Sigmoid colon (tissue), 4 donors: Measurements from ENCODE around the gene PTPRT.

ENCODE experiments used
- CTCF ChIP-seq, 4 experiments: fragments of 450-650 bp in 3 of 4; fragments of 200-600 bp in 1 of 4; IDR thresholded peaks; one replicate each; pipeline ENCODE4 v1.5.1; 2016 to 2019; ENCODE audit warnings: antibody characterized with exemption in 4 of 4, mild to moderate bottlenecking in 3 of 4, moderate library complexity in 2 of 4
- EP300 ChIP-seq, 4 donors: sonication (generic); formaldehyde crosslinking; IDR thresholded peaks; one replicate each; pipeline ENCODE4 v1.6.1; 2017; ENCODE audit warnings: antibody characterized with exemption in 4 of 4
- POLR2A ChIP-seq, 2 donors: fragments of 450-650 bp; IDR thresholded peaks; one replicate each; pipeline ENCODE4 v1.6.1; 2016; ENCODE audit warnings: antibody characterized with exemption in 2 of 2, mild to moderate bottlenecking in 2 of 2, moderate library complexity in 2 of 2

GRCh38 chr20:42313704-42314103 lies 876.0 kb downstream of the PTPRT start:
- TF ChIP-seq POLR2A (IDR thresholded peaks at IDR 0.05) (no peak), CTCF (IDR thresholded peaks at IDR 0.05) (no peak), EP300 (IDR thresholded peaks at IDR 0.05) (no peak)
